ENCODE results near the gene GRID2. TPM values are rescaled to one million over a fixed set of nuclear protein-coding genes. Genes with fewer than 3 reads are reported as not detected.

GRID2 gene
- total and polyA plus RNA-seq, 10 of the 15 experiments (the other 5 are each of a cell fraction or from before 2014, with no cell fraction given): not detected

DNA sequence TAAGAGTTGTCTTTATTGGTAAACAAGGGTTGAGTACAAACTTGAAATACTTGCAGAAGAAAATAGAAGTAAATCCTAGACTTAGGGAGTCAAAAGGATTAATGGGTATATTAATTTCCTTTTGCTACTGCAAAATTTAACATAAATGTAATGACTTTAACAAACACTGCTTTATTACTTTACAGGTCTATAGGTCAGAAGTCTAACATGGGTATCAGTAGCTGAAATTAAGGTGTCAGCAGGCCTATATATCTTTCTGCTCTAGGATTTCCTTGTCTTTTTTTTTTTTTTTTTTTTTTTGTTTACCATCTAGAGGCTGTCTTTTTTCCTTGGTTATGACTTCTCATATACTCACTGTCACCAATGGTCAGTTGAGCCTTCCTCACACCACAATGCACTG is 220.4 kb downstream of the GRID2 start:
- in situ Hi-C loops (cut with MboI): no loop called here
- H3K4me2 ChIP-seq (ENCODE audit: control insufficient read depth, insufficient read depth): no peak overlapping the region
- ChIA-PET CTCF (no interaction called here), RAD21 (ENCODE audit: unreplicated experiment) (no interaction called here), SMC1A (ENCODE audit: uncharacterized antibody, unreplicated experiment) (no interaction called here), POLR2A (no interaction called here)
- FAIRE-seq: no peak
- intact Hi-C loops (cut with micrococcal nuclease; ENCODE audit: unreplicated experiment): no loop called here
- H3K4me3 ChIP-seq: no peak overlapping the region
- TF ChIP-seq RB1 (IDR thresholded peaks at IDR 0.05; ENCODE audit: borderline replicate concordance) (no peak), ZNF274 (IDR thresholded peaks at IDR 0.05; ENCODE audit: insufficient read depth, insufficient read length) (no peak), NFIC (IDR thresholded peaks at IDR 0.05; ENCODE audit: low read depth, low read length) (no peak), ATF7 (IDR thresholded peaks at IDR 0.05; ENCODE audit: low read depth) (no peak), DPF2 (IDR thresholded peaks at IDR 0.05) (no peak), EP300 (IDR thresholded peaks at IDR 0.05; ENCODE audit: borderline replicate concordance in 1 of 2, control insufficient read depth in 1 of 2, low read depth in 2 of 2, low read length in 2 of 2) (no peak), ZBED1 (IDR thresholded peaks at IDR 0.05; ENCODE audit: borderline replicate concordance) (no peak), YY1 (IDR thresholded peaks at IDR 0.05; ENCODE audit: low read depth, low read length) (no peak)
- TF ChIP-seq, protein P1, sequence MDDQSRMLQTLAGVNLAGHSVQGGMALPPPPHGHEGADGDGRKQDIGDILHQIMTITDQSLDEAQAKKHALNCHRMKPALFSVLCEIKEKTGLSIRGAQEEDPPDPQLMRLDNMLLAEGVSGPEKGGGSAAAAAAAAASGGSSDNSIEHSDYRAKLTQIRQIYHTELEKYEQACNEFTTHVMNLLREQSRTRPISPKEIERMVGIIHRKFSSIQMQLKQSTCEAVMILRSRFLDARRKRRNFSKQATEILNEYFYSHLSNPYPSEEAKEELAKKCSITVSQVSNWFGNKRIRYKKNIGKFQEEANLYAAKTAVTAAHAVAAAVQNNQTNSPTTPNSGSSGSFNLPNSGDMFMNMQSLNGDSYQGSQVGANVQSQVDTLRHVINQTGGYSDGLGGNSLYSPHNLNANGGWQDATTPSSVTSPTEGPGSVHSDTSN (IDR thresholded peaks at IDR 0.05; ENCODE audit: insufficient replicate concordance, low read depth, low read length): no peak
- no peak overlapping the region for H2AFZ ChIP-seq (ENCODE audit: control insufficient read depth, low read depth, low read length)
- H3K9me3 ChIP-seq (replicated peaks; ENCODE audit: control insufficient read depth, insufficient read depth, low read length): no peaks in the 10 kb centered on the region
- H3K36me3 ChIP-seq (ENCODE audit: control insufficient read depth in 2 of 2, insufficient read depth in 2 of 2, low read length in 1 of 2): no peaks in the 10 kb centered on the region
- DNase-seq (ENCODE audit: low read depth, low spot score): no peak
- H3K27ac ChIP-seq (ENCODE audit: control insufficient read depth, insufficient read depth): no peak overlapping the region
- no peaks in the 10 kb centered on the region for H4K20me1 ChIP-seq (ENCODE audit: control insufficient read depth, insufficient read depth)
- no peaks in the 10 kb centered on the region for H3K79me2 ChIP-seq (ENCODE audit: control insufficient read depth, insufficient read depth, low read length)
- peak; percentile 60; the same call in 2 of the 3 replicates for ATAC-seq
- no TSS peak for BruUV-seq (replicated peaks)
- H3K27me3 ChIP-seq (replicated peaks in 1 of 2; ENCODE audit: control insufficient read depth in 2 of 2, insufficient read depth in 2 of 2, low read length in 1 of 2): no peaks in the 10 kb centered on the region
- no peak overlapping the region for H3K9ac ChIP-seq (ENCODE audit: control insufficient read depth, insufficient read depth, low read length)
- H3K4me1 ChIP-seq (ENCODE audit: control insufficient read depth, insufficient read depth, low read length): no peaks in the 10 kb centered on the region

Measured in GM12878 (cell line).